HG03280 (cell line): ENCODE data around the gene RAB43.
"Not testable (repeated sequence)": the region's sequence is repeated elsewhere in the genome, so short reads cannot be mapped to it uniquely, and the experiment has no call there.

Source experiments
- ATAC-seq: cut with Tn5 transposase; IDR thresholded peaks from one replicate; pipeline ENCODE4 v1.9.1; 2021; ENCODE audit warnings: mild to moderate bottlenecking, moderate library complexity; ENCODE audit not compliant: unreplicated experiment

RAB43 gene

GRCh38 chr3:129122412-129123011, 908 bp upstream of the RAB43 start:
- no peak for ATAC-seq

GRCh38 chr3:129121016-129121791, 400 bp downstream of the RAB43 start:
- ATAC-seq = peak; percentile 0

GRCh38 chr3:129120254-129121004, 1.2 kb downstream of the RAB43 start:
- peak; percentile 66 for ATAC-seq

- ATAC-seq = no peak
Measured at GRCh38 chr3:129119365-129120100, 2.1 kb downstream of the RAB43 start.

- no peak for ATAC-seq
Measured at GRCh38 chr3:129118745-129119144, 2.9 kb downstream of the RAB43 start.

GRCh38 chr3:129117134-129117533, 4.5 kb downstream of the RAB43 start:
- ATAC-seq = no peak

- no peak for ATAC-seq
Measured at GRCh38 chr3:129116482-129116946, 5.1 kb downstream of the RAB43 start.

GRCh38 chr3:129114455-129114854, 7.1 kb downstream of the RAB43 start:
- no peak for ATAC-seq

GRCh38 chr3:129112308-129113052, 9.1 kb downstream of the RAB43 start:
- no peak for ATAC-seq

- ATAC-seq = not testable (repeated sequence)
Measured at GRCh38 chr3:129111076-129111780, 10.4 kb downstream of the RAB43 start.

GRCh38 chr3:129107793-129108192, 13.8 kb downstream of the RAB43 start:
- ATAC-seq = no peak

- ATAC-seq = no peak
Measured at GRCh38 chr3:129106866-129107565, 14.6 kb downstream of the RAB43 start.

- ATAC-seq = no peak
Measured at GRCh38 chr3:129106320-129106719, 15.3 kb downstream of the RAB43 start.

GRCh38 chr3:129105862-129106261, 15.7 kb downstream of the RAB43 start:
- ATAC-seq = no peak

- no peak for ATAC-seq
Measured at GRCh38 chr3:129104498-129105079, 17.0 kb downstream of the RAB43 start.

GRCh38 chr3:129104051-129104450, 17.6 kb downstream of the RAB43 start:
- ATAC-seq = no peak

GRCh38 chr3:129103296-129103695, 18.3 kb downstream of the RAB43 start:
- no peak for ATAC-seq

- no peak for ATAC-seq
Measured at GRCh38 chr3:129101370-129102138, 20.1 kb downstream of the RAB43 start.
